Activated CD8-positive, alpha-beta T cell treated with anti-CD3 and anti-CD28 coated beads for 36 hours (primary cell): ENCODE data around the gene BLACAT1. TPM values are rescaled to one million over a fixed set of nuclear protein-coding genes. Genes with fewer than 3 reads are reported as not detected.
"Not testable (repeated sequence)": the region's sequence is repeated elsewhere in the genome, so short reads cannot be mapped to it uniquely, and the experiment has no call there.

Experiments
- ATAC-seq: fragments of 200-7000 bp; cut with Tn5 transposase; one replicate; pipeline ENCODE4 v1.10.0; 2021; ENCODE audit warnings: mild to moderate bottlenecking, moderate library complexity
- CTCF ChIA-PET: fragments of 350-600 bp; sonication (Branson Sonifier 250); formaldehyde crosslinking; loops from one replicate; lab custom pipeline; 2021; ENCODE audit warnings: antibody characterized with exemption; lab: Charles Lee
- POLR2A ChIA-PET: fragments of 350-600 bp; sonication (Branson Sonifier 250); formaldehyde crosslinking; loops from one replicate; lab custom pipeline; 2021; ENCODE audit warnings: antibody characterized with exemption; lab: Charles Lee
- DNase-seq: peaks from one replicate; pipeline ENCODE4 v3.0.0-alpha.2; 2020
- H3K27ac Mint-ChIP-seq: one replicate; pipeline ENCODE4 v1.8.0; 2021; ENCODE audit warnings: mild to moderate bottlenecking, mixed read lengths
- H3K27me3 Mint-ChIP-seq: one replicate; pipeline ENCODE4 v1.8.0; 2021; ENCODE audit warnings: mixed read lengths
- H3K36me3 Mint-ChIP-seq: one replicate; pipeline ENCODE4 v1.8.0; 2021; ENCODE audit warnings: low read depth, mixed read lengths
- H3K4me1 Mint-ChIP-seq: one replicate; pipeline ENCODE4 v1.8.0; 2021; ENCODE audit warnings: low read depth, mixed read lengths
- H3K4me3 Mint-ChIP-seq: one replicate; pipeline ENCODE4 v1.8.0; 2021; ENCODE audit warnings: mild to moderate bottlenecking, moderate library complexity, mixed read lengths
- H3K9me3 Mint-ChIP-seq: one replicate; pipeline ENCODE4 v1.8.0; 2021; ENCODE audit warnings: mixed read lengths
- CTCF ChIP-seq: fragments of 200-600 bp; IDR thresholded peaks from one replicate; pipeline ENCODE4 v1.8.0; 2022; ENCODE audit warnings: antibody characterized with exemption, mild to moderate bottlenecking
- intact Hi-C: fragments of 100-400 bp; cut with micrococcal nuclease; formaldehyde crosslinking; loops from one replicate; pipeline ENCODE4 v1.10.0; 2022
- total RNA-seq, 2 experiments: library from RNA; stranded (reverse); gene quantifications; one replicate each; pipeline ENCODE4 v1.2.3, GENCODE V29; 2021

Gene BLACAT1
- total RNA-seq, 2 experiments from 2014 or later, result 0.13 TPM; not detected in 1

DNA sequence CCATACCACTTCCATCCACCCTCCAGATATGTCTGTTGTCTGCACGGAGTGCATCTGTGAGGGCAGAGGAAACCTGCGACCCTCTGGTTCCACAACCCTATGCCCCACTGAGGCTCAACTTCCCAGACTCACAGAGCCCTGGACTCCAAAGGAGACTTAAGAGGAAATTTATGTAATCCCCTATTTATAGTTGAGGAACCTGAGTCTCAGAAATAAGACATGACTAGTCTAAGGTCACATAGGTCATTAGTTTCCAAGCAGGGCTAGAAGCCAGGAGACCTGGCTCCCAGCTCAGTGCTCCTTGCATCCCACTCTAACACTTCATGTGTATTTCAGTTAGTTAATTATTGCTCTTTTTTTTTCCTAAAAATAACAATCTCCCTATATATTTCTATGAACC is 18.3 kb downstream of the BLACAT1 start:
- TF ChIP-seq CTCF, result no peak
- H3K4me1 Mint-ChIP-seq, result peaks cover 22% of the 10 kb centered on the region
- intact Hi-C loops, result no loop called here
- CTCF ChIA-PET, result interaction anchor here (1.1 to 1.7 kb wide), 3 partner anchors 49 to 101 kb away, joined by 3 to 4 read pairs (median 3); no protein-coding TSS in a partner anchor
- ATAC-seq, result no peak
- no peak overlapping the region for H3K27ac Mint-ChIP-seq
- peaks cover 1% of the 10 kb centered on the region for H3K27me3 Mint-ChIP-seq
- no peaks in the 10 kb centered on the region for H3K36me3 Mint-ChIP-seq
- POLR2A ChIA-PET, result interaction anchor here (0.7 to 1.5 kb wide), 2 partner anchors 28 to 45 kb away, joined by 3 read pairs; no protein-coding TSS in a partner anchor
- H3K4me3 Mint-ChIP-seq, result no peak overlapping the region
- DNase-seq, result no peak
- H3K9me3 Mint-ChIP-seq, result no peaks in the 10 kb centered on the region

DNA sequence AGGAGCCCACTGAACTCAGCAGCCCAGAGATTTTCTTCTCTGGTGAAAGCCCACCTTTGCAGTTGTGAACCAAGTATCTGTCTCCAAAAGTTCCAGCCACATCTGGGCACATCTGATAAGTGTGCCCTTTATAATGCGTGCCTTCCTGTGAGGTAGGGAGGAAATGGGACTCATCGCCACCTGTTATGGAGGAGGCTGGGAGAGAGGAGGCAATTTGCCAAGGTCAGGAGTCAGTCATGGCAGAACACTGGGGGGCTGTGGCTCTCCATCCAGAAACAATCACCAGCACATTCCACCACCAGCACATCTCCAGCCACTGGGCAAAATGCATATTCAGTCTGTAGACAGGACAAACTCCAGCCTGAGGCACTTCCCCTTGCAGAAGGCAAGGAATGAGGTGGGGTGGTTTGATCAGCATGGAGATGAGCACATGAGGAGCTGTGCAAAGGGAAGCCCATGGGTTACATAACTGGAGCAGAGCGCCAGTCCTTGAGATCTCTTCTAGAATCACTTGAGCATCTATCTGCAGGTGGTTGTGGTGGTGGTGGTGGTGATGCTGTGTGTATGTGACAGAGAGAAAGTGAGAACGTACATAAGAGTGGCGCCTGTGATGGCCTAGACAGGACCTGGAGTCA is 19.0 kb downstream of the BLACAT1 start:
- DNase-seq (no peak), ATAC-seq (no peak)
- Mint-ChIP-seq H3K9me3 (no peaks in the 10 kb centered on the region), H3K36me3 (no peaks in the 10 kb centered on the region), H3K4me3 (no peak overlapping the region), H3K4me1 (peaks cover 20% of the 10 kb centered on the region), H3K27ac (no peak overlapping the region), H3K27me3 (peaks cover 1% of the 10 kb centered on the region)
- intact Hi-C loops, result no loop called here
- TF ChIP-seq CTCF, result no peak
- POLR2A ChIA-PET, result interaction anchor here (0.7 kb wide), 1 partner anchor 46 kb away, joined by 3 read pairs; no protein-coding TSS in a partner anchor
- CTCF ChIA-PET, result interaction anchor here (1.1 to 1.3 kb wide), 2 partner anchors 50 to 51 kb away, joined by 3 read pairs; no protein-coding TSS in a partner anchor

DNA sequence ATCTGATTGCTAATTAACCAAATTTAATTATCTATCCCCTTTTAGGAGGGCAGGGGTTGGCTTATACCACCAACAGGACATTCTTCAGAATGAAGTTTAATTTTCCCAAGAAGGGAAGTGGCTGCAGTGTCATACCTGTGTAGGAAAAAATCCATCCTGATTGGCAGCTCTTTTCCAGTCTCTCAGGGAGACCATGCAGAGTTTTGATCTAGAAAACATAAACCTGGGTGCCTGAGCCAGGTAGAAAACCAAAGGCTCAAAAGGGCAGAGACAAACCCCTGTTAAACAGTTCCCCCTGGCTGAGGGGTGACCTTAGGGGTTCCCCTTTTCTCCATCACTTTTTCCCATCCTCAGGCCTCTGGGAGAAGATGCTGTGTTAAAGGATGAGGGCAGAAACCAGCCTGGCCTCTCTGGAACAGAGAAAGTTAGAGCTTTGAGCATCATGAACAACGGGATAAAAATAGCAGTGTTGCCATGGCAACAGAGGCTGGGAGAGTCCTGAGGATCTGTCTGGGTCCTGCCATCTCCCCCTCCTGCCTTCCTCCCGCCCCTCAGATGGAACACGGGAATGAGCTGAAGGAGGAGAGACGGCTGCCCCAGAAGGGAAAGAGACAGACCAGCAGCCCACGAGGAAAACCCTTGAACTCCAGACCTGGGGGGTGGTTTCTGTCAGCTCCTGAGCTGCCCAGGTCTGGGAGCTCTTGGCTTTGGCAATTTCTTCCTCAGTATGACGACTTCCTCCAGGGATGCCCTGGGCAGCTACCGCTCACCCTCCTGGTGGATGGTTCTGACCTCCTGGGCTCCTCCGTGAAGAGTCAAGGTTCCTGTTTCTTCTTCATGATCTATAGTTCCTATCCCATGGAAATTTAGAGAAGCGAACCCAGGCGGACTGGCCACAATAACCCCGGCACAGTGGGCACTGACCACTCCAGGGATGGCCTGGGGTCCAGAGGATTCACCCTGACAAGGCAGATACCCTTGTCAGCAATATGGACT is 20.0 kb downstream of the BLACAT1 start:
- intact Hi-C loops, result no loop called here
- Mint-ChIP-seq H3K27me3 (peaks cover 1% of the 10 kb centered on the region), H3K27ac (no peak overlapping the region)

GRCh38 chr1:205434738-205435137 is 21.1 kb downstream of the BLACAT1 start:
- TF ChIP-seq CTCF, result no peak
- ATAC-seq, result no peak
- no peaks in the 10 kb centered on the region for H3K36me3 Mint-ChIP-seq
- H3K4me3 Mint-ChIP-seq, result no peak overlapping the region
- no peaks in the 10 kb centered on the region for H3K9me3 Mint-ChIP-seq
- ChIA-PET POLR2A (no interaction called here), CTCF (interaction anchor here (1.1 to 1.8 kb wide), 2 partner anchors 15 to 90 kb away, joined by 3 to 6 read pairs; no protein-coding TSS in a partner anchor)
- no peak for DNase-seq
- peaks cover 1% of the 10 kb centered on the region for H3K27me3 Mint-ChIP-seq
- H3K4me1 Mint-ChIP-seq, result peaks cover 9% of the 10 kb centered on the region
- no peak overlapping the region for H3K27ac Mint-ChIP-seq
- intact Hi-C loops, result no loop called here

More for the DNA sequence above, 20.0 kb downstream of the BLACAT1 start:
- no peaks in the 10 kb centered on the region for H3K36me3 Mint-ChIP-seq
- ChIA-PET CTCF (interaction anchor here (1.1 to 1.4 kb wide), 2 partner anchors 50 to 629 kb away, joined by 3 to 5 read pairs; no protein-coding TSS in a partner anchor), POLR2A (interaction anchor here (1.4 kb wide), 1 partner anchor 12 kb away, joined by 3 read pairs; no protein-coding TSS in a partner anchor)
- no peak for ATAC-seq
- no peak overlapping the region for H3K4me3 Mint-ChIP-seq
- peaks cover 15% of the 10 kb centered on the region for H3K4me1 Mint-ChIP-seq
- no peak for DNase-seq
- no peaks in the 10 kb centered on the region for H3K9me3 Mint-ChIP-seq
- TF ChIP-seq CTCF, result no peak

GRCh38 chr1:205432692-205433091 is 23.2 kb downstream of the BLACAT1 start:
- ATAC-seq, H3K9me3 Mint-ChIP-seq, H3K27ac Mint-ChIP-seq, intact Hi-C loops, H3K4me1 Mint-ChIP-seq, H3K4me3 Mint-ChIP-seq, DNase-seq, H3K27me3 Mint-ChIP-seq, H3K36me3 Mint-ChIP-seq: not testable (repeated sequence)
- ChIA-PET CTCF (interaction anchor here (0.6 to 12.4 kb wide), 7 partner anchors 9 to 159 kb away, joined by 3 to 153 read pairs (median 3); no protein-coding TSS in a partner anchor), POLR2A (interaction anchor here (1.1 kb wide), 1 partner anchor 82 kb away, joined by 3 read pairs; no protein-coding TSS in a partner anchor)
